GM18907 (cell line): ENCODE results near the gene PRKCH.

Experiments
- ATAC-seq: cut with Tn5 transposase; IDR thresholded peaks from one replicate; pipeline ENCODE4 v1.9.1; 2021; ENCODE audit warnings: mild to moderate bottlenecking, moderate library complexity; ENCODE audit not compliant: unreplicated experiment

PRKCH gene

DNA sequence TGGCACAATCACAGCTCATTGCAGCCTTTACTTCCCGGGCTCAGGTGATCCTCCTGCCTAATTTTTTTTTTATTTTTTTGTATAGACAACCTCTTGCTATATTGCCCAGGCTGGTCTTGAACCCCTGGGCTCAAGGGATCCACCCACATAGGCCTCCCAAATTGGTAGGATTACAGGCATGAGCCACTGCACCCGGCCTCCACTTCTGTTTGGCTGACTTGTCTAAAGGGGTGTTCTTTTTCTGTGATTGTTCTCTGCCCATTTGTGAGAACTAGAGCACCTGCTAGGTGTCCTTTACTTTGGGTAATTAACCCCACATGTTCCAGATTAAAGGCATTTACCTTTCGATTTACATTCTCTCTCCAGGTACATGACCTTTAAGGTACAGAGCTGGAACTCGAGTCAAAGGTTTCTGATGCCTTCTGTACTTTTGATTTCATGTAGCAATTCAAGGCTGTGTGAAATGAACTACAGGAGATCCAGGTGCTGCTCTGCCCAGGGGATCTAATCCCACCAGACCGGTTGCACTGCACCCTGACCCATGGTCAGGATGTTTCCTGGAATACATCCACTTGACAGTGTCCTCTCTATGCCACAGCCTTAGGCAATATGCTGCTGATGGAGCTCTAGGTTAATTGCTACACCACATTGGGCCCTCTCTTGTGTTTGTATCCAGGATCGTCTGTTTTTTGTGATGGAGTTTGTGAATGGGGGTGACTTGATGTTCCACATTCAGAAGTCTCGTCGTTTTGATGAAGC, 163.6 kb downstream of the PRKCH start:
- no peak for ATAC-seq

DNA sequence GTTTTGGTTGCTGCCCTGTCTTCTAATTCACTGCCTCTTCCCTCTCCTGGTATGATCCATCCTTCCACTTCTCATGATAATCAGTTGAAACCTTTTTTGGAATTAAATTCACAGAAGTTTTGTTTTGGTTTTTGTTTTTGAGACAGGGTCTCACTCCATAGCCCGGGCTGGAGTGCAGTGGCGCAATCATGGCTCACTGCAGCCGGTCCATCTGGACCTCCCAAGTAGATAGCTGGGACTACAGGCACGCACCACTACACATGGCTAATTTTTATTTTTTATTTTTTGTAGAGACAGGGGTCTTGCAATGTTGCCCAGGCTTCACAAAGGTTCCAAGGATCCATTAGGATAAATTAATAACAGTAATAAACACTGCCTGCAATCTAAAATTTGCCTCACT, 164.3 kb downstream of the PRKCH start:
- ATAC-seq, result no peak

DNA sequence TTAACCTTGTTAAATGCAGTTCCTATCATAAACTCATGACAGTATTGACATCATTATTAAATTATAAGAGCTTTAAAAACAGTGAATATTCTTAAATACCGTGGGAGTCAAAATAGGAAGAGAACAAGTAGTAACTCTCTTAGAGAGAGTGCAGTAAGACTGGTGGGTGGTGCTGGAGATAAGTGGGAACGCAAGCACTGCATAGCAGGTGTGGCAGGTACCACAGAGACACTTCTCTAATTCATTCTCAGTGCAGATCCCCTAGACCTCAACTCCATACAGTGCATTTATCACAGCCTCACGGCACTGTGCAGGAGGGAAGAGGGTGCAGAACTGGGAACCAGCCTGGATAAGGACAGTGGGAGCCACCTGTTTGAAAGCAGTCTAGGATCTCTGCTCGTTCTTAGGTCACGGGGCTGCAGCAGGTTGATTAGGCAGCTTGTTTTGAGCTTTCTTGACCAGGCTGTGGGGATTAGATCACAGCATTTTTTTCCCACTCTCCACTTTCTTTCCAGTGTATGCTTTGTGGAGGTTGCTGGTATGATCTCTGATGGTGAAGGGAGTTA, 165.6 kb downstream of the PRKCH start:
- ATAC-seq, result no peak

DNA sequence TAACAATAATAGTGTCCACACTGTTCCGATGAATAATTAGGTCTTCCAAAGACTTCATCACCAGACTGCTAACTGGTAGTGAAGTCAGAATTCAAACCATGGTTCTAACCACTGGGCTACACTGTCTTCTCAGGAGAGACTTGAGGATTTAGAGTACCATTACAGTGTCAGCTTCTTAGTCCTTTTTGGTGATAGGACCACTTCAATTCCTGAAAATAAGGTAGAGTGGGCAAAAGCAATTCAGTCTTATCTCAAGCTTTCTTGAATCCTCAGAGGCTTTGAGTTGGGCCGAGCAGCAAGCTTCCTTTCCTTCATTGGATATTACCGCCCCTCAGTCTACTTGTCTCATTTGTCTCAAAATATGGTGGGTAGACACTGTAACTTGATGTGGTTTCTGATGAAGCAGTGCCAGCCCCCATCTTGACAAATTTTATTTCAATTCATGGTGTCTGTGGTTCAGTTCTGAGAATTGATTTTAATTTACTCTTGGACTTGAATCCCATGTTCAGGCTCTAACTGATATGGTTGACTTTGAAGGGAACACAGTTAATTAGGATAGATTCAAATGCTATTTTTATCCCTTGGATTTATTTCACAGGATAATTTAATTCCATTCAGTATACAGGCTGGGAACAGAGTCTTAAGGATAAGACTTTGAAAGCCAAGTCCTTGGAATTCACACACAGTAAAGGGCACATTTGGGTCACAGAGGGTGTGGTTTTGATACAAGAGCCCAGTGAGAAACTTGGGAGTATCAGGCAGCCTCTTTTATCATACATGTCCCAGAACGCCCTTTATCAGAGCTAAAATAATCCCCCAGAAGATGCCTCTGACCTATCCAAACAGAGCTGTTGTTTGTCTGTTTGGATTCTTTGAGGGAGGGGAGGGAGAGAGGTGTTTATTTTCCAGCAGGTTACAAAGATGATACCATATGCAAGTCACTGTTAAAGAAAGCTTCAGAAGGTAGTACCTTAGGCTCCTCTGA, 167.3 kb downstream of the PRKCH start:
- ATAC-seq, result no peak

DNA sequence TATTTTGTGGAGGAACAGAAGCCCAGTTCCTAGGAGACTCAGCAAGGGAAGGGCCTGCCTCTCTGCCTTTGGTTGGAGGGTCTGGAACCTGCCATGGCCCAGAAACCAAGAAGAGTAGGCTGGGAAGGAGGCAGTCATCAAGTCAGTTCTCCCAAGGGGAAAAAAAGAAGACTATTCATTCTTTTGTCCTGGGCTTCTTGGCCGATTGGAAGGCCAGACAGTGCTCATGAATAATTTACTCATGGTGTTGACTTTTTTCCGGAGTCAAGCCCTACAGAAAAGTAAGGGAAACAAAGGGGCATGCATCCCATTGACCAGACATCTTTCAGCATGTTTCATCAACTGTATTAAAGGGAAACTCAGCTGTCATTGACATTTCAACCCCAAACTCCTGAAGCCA, 168.1 kb downstream of the PRKCH start:
- no peak for ATAC-seq

DNA sequence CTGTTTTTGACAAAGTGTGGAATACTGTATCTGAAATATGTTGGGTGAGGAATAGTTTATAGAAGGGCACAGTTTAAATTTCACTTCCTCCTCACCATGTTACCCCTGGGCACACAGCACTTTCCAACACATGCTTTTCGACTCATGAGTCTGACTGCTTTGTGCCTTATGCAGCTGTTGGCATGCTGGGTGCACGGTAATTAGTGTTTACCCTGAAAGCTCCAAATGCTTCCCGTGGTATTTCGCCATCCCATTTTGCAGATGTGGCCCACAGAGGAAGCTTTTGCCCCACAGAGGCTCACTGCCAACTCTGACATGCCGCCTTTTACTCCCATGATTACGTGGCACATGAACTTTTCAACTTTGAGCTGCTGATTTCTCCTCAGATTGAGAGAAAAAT, 168.6 kb downstream of the PRKCH start:
- no peak for ATAC-seq

DNA sequence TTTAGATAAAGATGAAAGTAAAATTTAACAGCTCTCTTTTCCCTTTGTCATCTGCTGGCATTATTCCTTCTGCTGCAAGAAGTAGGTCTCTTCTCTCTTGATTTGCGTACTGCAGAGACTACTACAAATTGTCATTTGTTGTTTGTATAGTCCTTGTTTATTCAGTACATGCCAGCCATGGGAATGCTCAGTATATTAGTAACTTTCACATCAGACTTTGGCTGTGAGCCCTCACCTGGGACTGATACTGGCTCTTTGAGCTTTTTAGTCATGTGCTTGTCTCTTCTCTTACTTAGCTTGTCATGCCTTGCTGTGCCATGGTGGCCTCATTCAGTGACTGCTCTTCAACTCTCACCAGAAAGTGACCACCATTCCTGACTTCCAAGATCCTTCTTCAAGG, 169.8 kb downstream of the PRKCH start:
- ATAC-seq, result no peak

DNA sequence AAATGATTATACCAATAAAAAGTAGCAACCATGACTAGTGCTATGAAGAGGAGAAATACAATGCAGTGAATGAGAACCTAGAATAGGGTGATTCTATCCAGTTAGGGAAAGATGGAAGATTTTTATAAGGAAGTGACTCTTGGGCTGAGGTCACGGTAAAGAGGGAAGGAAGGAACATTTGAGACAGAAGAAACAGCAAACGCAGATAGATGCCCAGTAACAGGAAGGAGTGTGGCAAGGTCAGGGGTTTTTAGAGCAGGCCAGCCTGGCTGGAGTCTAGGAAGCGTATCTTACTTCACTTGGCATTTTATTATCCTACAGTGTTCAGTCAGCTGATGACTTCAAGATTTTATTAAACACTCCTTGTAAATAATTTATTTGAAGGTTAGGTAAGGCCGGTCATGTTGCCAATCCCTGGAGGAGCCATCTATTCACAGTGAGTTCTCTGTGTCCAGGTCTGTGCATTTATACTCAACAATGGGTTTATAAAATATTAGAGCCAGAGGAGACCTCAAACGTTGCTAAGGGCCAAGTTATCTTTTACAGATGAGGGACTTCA, 170.6 kb downstream of the PRKCH start:
- ATAC-seq, result no peak

DNA sequence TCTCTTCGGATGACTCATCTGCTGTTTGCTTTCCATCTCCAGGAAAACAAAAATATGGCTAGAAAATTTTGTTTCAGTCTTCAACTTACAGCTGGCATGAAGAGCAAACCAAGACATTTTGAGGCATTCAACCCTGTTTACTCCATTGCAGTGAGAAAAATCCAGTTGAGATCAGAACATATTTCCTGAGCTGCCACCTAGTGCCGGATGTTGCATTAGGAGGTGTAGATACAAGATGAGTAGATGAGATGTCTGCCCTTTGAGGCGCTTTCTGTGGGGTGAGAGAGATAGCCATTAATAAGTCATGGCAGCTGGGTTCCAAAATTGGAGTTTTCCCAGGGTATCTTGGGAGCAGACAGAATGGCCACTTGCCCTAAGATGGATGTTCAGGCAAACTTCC, 171.1 kb downstream of the PRKCH start:
- ATAC-seq, result no peak

DNA sequence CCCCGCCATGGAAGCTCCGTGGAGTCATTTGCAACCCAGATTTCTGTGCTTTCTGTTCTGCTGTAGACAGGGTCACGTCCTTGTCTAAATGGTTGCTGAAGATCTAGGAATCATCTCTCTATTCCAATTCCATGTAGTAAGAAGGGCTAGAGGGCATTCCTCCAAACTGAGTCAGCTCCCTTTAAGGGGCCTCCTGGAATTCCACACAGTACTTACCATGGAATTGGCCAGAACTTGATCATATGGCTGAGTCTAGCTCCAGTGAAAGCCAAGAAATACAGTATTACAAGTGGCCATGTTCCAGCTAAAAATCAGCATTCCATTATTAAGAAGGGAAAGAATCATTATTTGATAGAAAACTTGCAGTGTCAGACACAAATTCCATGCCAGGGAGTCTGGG, 171.9 kb downstream of the PRKCH start:
- ATAC-seq, result no peak

DNA sequence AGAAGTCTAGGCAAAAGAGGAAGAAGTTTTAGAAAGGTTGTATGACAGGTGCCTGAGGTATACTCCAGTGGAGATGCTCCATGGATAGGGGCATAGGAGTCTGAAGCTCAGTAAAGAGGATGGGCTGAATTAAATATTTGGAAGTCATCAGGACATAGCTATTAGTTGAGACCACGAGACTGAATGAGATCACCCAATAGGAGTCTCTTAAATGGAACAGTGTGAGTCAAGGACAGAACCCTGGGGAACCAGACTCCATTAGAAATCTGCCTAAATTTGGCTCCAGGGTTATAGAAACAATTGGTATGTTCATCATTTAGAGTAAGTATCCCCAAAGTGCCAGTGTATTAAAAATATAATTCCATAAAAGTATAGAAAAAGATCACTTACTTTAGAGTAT, 172.6 kb downstream of the PRKCH start:
- ATAC-seq, result no peak

DNA sequence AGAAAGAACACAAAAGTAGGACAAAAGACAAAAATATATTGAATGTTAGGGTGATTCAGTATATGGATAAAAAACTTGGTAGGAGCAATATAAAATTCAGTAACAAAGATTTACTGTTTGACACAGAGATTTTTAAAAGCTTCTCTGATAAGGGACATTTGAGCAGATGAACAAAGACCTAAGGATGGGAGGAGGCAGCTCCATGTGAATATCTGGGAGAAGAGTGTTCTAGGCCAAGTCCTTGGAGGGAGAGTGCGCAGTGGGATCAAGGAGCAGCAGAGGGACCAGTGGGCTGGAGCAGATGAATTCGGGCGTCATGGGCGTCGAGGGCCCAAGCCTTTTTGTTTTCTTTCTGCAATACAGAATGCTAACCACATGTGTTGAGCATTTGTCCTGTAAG, 174.4 kb downstream of the PRKCH start:
- ATAC-seq, result no peak

DNA sequence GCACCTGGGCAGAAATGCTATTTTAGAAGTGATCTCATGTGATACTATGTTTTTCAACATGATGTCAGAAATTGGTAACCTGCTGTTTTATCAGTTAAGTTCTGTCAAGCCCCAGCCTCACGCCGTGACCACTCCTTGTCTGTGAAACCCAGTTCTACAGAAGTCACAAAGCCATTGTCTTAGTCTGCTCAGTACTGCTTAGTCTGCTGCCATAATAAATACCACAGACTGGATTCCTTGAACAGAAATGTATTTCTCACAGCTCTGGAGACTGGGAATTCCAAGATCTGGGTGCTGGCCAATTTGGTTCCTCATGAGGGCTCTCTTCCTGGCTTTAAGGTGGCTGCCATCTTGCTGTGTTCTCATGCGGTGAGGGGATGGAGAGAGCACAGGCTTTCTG, 176.9 kb downstream of the PRKCH start:
- ATAC-seq, result no peak

DNA sequence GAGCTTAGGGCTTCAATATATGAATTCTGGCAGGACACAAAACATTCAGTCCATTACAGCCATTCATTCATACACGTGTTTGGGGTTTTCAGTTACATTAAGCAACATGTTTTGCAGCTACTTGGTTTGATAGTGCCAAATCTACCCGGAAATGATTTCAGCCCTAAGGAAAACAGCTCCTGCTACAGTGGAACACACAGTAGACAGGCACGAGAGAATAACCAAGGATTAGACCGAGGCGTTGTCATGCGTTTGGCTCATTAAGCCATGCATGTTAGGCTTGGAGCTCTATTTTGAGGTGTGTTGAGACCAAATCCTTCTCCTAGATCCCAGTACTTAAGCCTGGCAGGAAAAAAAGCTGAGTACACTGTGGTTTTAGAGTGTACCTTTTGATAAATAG, 177.4 kb downstream of the PRKCH start:
- no peak for ATAC-seq

DNA sequence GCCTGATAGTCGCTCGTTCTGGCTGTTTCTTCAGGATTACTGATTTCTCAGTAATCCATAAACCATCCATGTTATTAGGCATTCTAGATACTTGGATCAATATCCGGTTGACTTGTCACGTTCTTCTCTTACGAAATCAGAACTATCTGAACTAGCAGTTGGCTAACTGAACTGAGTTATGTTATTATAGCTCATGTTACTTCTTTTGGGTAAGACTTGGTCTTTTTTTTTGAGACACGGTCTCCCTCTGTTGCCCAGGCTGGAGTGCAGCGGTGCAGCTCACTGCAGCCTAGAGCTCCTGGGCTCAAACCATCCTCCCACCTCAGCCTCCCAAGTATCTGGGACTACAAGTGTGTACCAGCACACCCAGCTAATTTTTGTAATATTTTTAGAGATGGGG, 178.6 kb downstream of the PRKCH start:
- ATAC-seq, result no peak

DNA sequence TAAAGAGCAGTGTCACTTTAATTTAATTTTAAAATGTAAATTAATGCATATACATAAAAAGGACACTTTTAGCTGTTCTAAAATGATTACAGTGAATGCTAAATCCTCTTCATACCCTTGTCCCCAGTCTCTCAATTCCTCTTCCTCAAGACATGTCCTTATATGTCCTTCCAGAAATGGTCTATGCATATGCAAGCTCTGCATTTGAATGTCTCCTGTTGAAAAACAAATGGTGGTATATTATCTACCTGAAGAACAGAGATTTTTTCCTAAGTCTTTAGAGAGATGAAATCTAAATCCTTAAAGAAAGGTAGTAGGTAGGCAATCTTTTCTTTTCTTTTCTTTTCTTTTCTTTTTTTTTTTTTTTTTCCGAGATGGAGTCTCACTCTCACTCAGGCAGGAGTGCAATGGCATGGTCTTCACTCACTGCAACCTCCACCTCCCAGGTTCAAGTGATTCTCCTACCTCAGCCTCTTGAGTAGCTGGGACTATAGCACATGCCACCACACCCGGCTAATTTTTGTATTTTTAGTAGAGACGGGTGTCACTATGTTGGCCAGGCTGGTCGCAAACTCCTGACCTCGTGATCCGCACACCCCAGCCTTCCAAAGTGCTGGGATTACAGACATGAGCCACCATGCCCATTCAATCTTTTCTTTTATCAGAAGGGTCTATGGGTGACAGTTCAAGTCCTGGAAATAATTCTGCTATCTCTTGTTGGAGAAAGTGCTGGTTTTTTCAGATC, 180.5 kb downstream of the PRKCH start:
- no peak for ATAC-seq

DNA sequence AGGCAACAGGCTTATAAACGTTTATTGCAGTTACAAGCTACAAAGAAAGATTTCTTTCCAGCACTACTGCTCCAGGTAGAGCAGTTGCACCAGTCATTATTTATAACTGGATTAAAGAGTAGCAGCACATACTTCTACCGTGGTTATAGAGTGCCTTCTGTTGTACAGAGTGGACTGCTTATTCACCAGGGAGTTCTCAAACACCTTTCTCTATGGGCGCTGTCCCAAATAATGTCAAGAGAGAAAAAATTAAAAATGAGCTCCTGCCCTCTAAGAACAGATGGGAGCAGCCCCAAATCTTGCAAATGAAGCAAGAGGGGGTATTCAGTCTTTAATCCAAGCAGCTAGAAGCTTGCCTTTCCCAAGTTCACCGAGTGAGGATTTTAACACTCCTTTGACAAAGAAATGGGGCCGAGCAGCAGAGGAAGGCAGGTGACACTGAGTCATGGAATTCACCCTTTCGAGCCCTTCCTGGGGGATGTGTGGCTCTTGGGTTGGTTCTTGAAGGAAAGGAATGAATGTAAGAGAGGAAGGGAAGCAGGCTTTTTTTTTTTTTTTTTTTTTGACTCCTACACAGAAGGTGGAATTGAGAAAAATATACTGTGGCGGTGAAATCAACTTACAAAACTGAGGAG, 181.2 kb downstream of the PRKCH start:
- ATAC-seq, result peak; percentile 27

DNA sequence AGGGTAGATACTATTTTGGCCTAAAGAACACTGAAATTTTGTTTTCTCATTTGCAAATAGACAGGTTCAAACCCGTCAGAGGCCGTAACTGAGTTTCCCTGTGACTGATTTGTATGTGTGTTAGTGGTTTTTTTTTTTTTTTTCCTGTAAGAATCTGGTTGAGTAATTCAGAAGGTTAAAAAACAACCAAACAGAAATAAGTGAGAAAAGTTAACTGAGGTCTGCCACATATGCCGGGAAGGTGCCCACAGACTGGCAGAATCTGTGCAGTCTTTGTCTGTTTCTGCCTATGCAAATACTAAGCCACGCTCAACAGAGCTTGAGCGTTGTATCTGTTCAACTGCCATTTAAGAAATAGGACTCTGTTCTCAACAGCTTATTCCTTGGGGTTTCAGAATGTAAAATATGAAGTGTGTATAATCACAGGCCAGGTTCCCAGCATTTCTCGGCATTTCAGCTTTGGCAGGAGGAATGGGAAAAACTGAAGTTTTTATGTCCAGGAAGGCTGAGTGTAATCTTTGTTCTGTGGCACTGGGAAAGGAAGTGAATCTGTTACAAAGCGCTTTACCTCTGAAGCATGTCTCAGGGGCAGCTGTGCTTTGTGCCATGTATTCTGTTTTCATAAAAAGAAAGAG, 181.9 kb downstream of the PRKCH start:
- ATAC-seq, result peak; percentile 92

DNA sequence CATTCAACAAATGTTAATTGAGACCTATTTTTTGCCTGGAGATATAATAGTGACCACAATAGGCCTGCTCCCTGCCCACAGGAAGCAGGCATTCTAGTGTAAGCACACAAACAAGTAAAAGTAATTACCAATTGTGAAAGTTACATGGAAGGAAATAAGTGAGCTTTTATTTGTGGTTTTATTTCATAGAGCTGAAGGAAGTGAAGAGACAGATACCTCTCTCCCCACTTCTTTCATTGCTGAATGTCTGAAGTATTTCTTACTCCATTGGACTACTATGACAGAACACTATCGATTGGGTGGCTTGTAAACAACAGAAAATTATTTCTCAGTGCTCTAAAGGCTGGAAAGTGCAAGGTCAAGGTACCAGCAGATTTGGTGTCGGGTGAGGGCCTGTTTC, 183.5 kb downstream of the PRKCH start:
- no peak for ATAC-seq
